NOMO-1 treated with dmso at 0.1 percent for 144 hours (cell line): ENCODE measurements around the gene YLPM1.
"Not testable (repeated sequence)": the region's sequence is repeated elsewhere in the genome, so short reads cannot be mapped to it uniquely, and the experiment has no call there.

Experiments
- DNase-seq: peaks from one replicate; lab custom pipeline; 2025; ENCODE audit not compliant: unreplicated experiment; lab: John Stamatoyannopoulos, UW

The YLPM1 gene

GRCh38 chr14:74762917-74763802 is at the start of gene YLPM1:
YLPM1 (plus strand) TSS chr14:74763316; CDS start chr14:74763490, 174 bp downstream.
- peak; percentile 96 for DNase-seq

GRCh38 chr14:74713395-74713735 is 49.8 kb upstream of the YLPM1 start:
- no peak for DNase-seq

GRCh38 chr14:74720526-74720925 is 42.6 kb upstream of the YLPM1 start:
- no peak for DNase-seq

- DNase-seq: no peak
Observed at GRCh38 chr14:74723134-74723533, 40.0 kb upstream of the YLPM1 start.

GRCh38 chr14:74732387-74732786 is 30.7 kb upstream of the YLPM1 start:
- DNase-seq: no peak

GRCh38 chr14:74733221-74733620 is 29.9 kb upstream of the YLPM1 start:
- no peak for DNase-seq

- DNase-seq: no peak
Observed at GRCh38 chr14:74735125-74735524, 28.0 kb upstream of the YLPM1 start.

- no peak for DNase-seq
Observed at GRCh38 chr14:74737753-74738325, 25.3 kb upstream of the YLPM1 start.

- no peak for DNase-seq
Observed at GRCh38 chr14:74739293-74740030, 23.7 kb upstream of the YLPM1 start.

- DNase-seq: no peak
Observed at GRCh38 chr14:74747237-74747636, 15.9 kb upstream of the YLPM1 start.

- DNase-seq: no peak
Observed at GRCh38 chr14:74754157-74754556, 9.0 kb upstream of the YLPM1 start.

GRCh38 chr14:74754899-74755298 is 8.2 kb upstream of the YLPM1 start:
- no peak for DNase-seq

GRCh38 chr14:74756326-74756725 is 6.8 kb upstream of the YLPM1 start:
- DNase-seq: no peak

- not testable (repeated sequence) for DNase-seq
Observed at GRCh38 chr14:74758505-74758904, 4.6 kb upstream of the YLPM1 start.

GRCh38 chr14:74763803-74764531 is 851 bp downstream of the YLPM1 start:
- no peak for DNase-seq

GRCh38 chr14:74765721-74766120 is 2.6 kb downstream of the YLPM1 start:
- no peak for DNase-seq

GRCh38 chr14:74771399-74771798 is 8.3 kb downstream of the YLPM1 start:
- no peak for DNase-seq

- no peak for DNase-seq
Observed at GRCh38 chr14:74784634-74785033, 21.5 kb downstream of the YLPM1 start.

- DNase-seq: no peak
Observed at GRCh38 chr14:74785056-74785613, 22.0 kb downstream of the YLPM1 start.

- no peak for DNase-seq
Observed at GRCh38 chr14:74786796-74787315, 23.7 kb downstream of the YLPM1 start.
